Vagina (tissue), 2 donors: ENCODE data around the gene DNAJC27.

Source experiments
- CTCF ChIP-seq, 3 experiments: fragments of 450-650 bp in 2 of 3; fragments of 200-600 bp in 1 of 3; sonication (generic) in 1 of 3; IDR thresholded peaks; one replicate each; pipeline ENCODE4 v1.5.1; 2017 to 2019; ENCODE audit warnings: antibody characterized with exemption in 3 of 3, mild to moderate bottlenecking in 2 of 3, moderate library complexity in 2 of 3
- POLR2A ChIP-seq, 2 donors: fragments of 450-650 bp; IDR thresholded peaks; one replicate each; pipeline ENCODE4 v1.6.1; 2017; ENCODE audit warnings: antibody characterized with exemption in 2 of 2, mild to moderate bottlenecking in 2 of 2, moderate library complexity in 2 of 2
- POLR2AphosphoS5 ChIP-seq, 2 donors: sonication (generic); formaldehyde crosslinking; IDR thresholded peaks; one replicate each; pipeline ENCODE4 v1.9.0; 2017; ENCODE audit warnings: antibody characterized with exemption in 2 of 2, mild to moderate bottlenecking in 2 of 2, low read depth in 1 of 2; ENCODE audit not compliant: insufficient read depth in 1 of 2

GRCh38 chr2:24957221-24957620 is 14.5 kb downstream of the DNAJC27 start:
- no peak for TF ChIP-seq POLR2A (IDR thresholded peaks at IDR 0.05)
- TF ChIP-seq CTCF (IDR thresholded peaks at IDR 0.05) = no peak
- TF ChIP-seq POLR2AphosphoS5 (IDR thresholded peaks at IDR 0.05; ENCODE audit: insufficient read depth in 1 of 2, low read depth in 1 of 2) = no peak
